ENCODE measurements around the gene KLHDC9. TPM values are rescaled to one million over a fixed set of nuclear protein-coding genes. Genes with fewer than 3 reads are reported as not detected.

KLHDC9 gene
- total RNA-seq, 1 donor from 2014 or later = 7.2 TPM

DNA sequence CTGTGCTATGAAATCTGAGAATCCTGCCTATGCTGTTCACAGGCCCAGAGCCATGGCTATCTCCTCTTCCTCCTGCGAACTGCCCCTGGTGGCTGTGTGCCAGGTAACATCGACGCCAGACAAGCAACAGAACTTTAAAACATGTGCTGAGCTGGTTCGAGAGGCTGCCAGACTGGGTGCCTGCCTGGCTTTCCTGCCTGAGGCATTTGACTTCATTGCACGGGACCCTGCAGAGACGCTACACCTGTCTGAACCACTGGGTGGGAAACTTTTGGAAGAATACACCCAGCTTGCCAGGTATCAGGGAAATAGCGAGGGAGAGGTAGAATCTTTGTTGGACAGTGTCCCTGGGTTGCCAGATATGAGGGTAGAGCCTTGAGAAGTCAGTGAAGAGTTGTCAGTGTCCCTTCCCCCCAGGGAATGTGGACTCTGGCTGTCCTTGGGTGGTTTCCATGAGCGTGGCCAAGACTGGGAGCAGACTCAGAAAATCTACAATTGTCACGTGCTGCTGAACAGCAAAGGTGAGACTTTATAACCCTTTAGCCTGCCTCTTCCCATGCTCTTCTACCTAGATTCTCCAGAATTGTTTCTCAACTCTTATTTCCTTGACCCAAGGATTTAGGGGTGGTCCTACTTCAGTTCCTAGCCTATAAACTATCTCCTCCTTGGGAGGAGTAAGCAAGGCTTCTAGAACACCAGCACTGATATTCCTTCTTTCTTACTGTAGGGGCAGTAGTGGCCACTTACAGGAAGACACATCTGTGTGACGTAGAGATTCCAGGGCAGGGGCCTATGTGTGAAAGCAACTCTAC is 21.1 kb downstream of the KLHDC9 start:
- H3K4me3 ChIP-seq = peak overlapping the region; percentile 83
- peak; percentile 34 to 45 for ATAC-seq
- H3K27ac ChIP-seq = peak overlapping the region; percentile 87
- TF ChIP-seq, protein P1, sequence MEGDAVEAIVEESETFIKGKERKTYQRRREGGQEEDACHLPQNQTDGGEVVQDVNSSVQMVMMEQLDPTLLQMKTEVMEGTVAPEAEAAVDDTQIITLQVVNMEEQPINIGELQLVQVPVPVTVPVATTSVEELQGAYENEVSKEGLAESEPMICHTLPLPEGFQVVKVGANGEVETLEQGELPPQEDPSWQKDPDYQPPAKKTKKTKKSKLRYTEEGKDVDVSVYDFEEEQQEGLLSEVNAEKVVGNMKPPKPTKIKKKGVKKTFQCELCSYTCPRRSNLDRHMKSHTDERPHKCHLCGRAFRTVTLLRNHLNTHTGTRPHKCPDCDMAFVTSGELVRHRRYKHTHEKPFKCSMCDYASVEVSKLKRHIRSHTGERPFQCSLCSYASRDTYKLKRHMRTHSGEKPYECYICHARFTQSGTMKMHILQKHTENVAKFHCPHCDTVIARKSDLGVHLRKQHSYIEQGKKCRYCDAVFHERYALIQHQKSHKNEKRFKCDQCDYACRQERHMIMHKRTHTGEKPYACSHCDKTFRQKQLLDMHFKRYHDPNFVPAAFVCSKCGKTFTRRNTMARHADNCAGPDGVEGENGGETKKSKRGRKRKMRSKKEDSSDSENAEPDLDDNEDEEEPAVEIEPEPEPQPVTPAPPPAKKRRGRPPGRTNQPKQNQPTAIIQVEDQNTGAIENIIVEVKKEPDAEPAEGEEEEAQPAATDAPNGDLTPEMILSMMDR (IDR thresholded peaks at IDR 0.05) = no peak
- no peaks in the 10 kb centered on the region for H3K27me3 ChIP-seq (ENCODE audit: low read depth)
- peaks cover 60% of the 10 kb centered on the region for H3K36me3 ChIP-seq
- peaks cover 69% of the 10 kb centered on the region for H3K4me1 ChIP-seq
- no peaks in the 10 kb centered on the region for H3K9me3 ChIP-seq
- intact Hi-C loops (cut with DNase I) = no loop called here
- DNase-seq = no peak

DNA sequence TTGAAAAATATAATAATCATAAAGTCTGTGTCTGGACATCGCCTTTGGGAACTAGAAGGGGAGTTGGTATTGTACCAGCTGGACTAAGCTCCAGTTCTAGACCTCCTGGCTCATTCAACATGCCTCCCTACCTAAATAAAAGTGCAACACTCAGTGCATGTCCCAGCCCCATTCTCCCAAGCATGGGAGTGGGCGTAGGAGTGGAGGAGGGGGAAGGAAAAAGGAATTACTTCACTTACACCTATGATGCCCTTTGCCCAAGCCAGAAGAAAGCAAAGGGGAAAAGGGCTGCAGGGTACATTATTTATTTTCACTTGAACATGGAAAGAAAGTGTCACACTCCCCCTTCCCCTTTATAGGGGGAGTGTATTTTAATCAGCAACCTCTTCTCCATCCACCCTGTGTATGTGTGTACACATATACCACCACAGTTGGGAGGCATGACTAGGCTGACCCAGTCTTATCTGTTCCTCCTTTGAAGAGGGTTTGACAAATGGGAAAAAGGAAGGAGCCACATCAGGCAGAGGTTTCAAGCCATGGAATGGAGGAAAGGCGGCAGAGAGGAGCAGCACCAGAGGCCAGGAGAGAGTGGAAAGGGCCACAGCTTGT is 23.0 kb downstream of the KLHDC9 start:
- peaks cover 55% of the 10 kb centered on the region for H3K4me1 ChIP-seq
- H3K27ac ChIP-seq = peak overlapping the region; percentile 87
- intact Hi-C loops (cut with DNase I) = no loop called here
- no peak for DNase-seq
- no peaks in the 10 kb centered on the region for H3K27me3 ChIP-seq (ENCODE audit: low read depth)
- H3K4me3 ChIP-seq = no peak overlapping the region
- no peaks in the 10 kb centered on the region for H3K9me3 ChIP-seq
- no peak for ATAC-seq
- TF ChIP-seq, protein P1 (IDR thresholded peaks at IDR 0.05) = no peak
- H3K36me3 ChIP-seq = peaks cover 69% of the 10 kb centered on the region

DNA sequence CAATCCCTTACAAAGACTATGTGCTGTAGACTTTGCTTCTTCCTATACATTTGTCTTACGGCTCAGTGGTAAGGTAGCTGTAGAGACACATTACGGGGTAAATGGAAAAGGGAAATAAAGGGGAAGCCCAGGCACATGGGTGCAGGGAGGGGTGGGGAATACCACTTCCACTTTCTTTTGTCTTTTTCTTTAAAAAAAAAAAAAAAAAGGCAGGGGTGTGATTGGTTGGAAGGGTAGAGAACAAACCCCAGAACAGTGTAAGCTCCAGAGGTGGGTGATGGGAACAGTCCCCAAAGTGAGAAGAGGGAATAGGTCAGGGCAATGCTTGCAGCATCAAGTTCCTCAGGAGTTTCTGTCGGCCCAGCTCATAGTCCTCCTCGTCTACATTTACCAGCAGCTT is 23.7 kb downstream of the KLHDC9 start:
- H3K27me3 ChIP-seq (ENCODE audit: low read depth) = no peaks in the 10 kb centered on the region
- TF ChIP-seq, protein P1 (IDR thresholded peaks at IDR 0.05) = no peak
- peaks cover 54% of the 10 kb centered on the region for H3K4me1 ChIP-seq
- intact Hi-C loops (cut with DNase I) = no loop called here
- no peak for DNase-seq
- peak in 1 of 2 donors; percentile 57 for ATAC-seq
- H3K9me3 ChIP-seq = no peaks in the 10 kb centered on the region
- no peak overlapping the region for H3K4me3 ChIP-seq
- no peak overlapping the region for H3K27ac ChIP-seq
- peaks cover 76% of the 10 kb centered on the region for H3K36me3 ChIP-seq

GRCh38 chr1:161122967-161123366 is 24.8 kb downstream of the KLHDC9 start:
- DNase-seq = peak; percentile 57
- H3K4me1 ChIP-seq = peaks cover 61% of the 10 kb centered on the region
- H3K4me3 ChIP-seq = no peak overlapping the region
- H3K9me3 ChIP-seq = no peaks in the 10 kb centered on the region
- H3K27me3 ChIP-seq (ENCODE audit: low read depth) = no peaks in the 10 kb centered on the region
- no peak for ATAC-seq
- intact Hi-C loops (cut with DNase I) = no loop called here
- no peak overlapping the region for H3K27ac ChIP-seq
- TF ChIP-seq, protein P1 (IDR thresholded peaks at IDR 0.05) = no peak
- peaks cover 87% of the 10 kb centered on the region for H3K36me3 ChIP-seq

DNA sequence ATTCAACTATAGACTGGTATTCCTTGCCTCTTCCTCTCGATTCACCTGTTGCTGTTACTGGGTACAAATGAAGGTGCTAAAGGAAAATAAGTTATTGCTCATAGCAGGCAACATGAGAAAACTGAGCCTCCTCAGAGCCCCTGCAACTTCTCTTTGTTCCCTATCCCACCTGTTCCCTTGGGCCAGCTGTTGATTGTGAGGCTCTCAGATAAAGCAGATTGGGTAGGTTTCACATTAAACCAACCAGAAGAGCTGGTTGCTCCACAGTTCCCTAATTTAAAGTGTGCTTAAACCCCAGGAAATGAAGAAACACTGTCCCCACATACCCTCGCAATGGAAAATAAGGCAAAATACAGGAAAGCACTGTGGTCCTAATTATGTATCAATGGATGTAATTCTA is 29.5 kb downstream of the KLHDC9 start:
- peak overlapping the region; percentile 25 for H3K27ac ChIP-seq
- ATAC-seq (no peak), DNase-seq (no peak)
- H3K27me3 ChIP-seq (ENCODE audit: low read depth) = no peaks in the 10 kb centered on the region
- TF ChIP-seq, protein P1 (IDR thresholded peaks at IDR 0.05) = no peak
- peaks cover 67% of the 10 kb centered on the region for H3K36me3 ChIP-seq
- intact Hi-C loops (cut with DNase I) = no loop called here
- H3K4me1 ChIP-seq = peaks cover 52% of the 10 kb centered on the region
- no peak overlapping the region for H3K4me3 ChIP-seq
- no peaks in the 10 kb centered on the region for H3K9me3 ChIP-seq

All from lower lobe of right lung (tissue), 2 donors.